Measurements from ENCODE around the gene S100A12. TPM values are rescaled to one million over a fixed set of nuclear protein-coding genes. Genes with fewer than 3 reads are reported as not detected.

The S100A12 gene
- total RNA-seq, 4 donors from 2014 or later = 2.6 to 3.2 TPM; not detected in 2

DNA sequence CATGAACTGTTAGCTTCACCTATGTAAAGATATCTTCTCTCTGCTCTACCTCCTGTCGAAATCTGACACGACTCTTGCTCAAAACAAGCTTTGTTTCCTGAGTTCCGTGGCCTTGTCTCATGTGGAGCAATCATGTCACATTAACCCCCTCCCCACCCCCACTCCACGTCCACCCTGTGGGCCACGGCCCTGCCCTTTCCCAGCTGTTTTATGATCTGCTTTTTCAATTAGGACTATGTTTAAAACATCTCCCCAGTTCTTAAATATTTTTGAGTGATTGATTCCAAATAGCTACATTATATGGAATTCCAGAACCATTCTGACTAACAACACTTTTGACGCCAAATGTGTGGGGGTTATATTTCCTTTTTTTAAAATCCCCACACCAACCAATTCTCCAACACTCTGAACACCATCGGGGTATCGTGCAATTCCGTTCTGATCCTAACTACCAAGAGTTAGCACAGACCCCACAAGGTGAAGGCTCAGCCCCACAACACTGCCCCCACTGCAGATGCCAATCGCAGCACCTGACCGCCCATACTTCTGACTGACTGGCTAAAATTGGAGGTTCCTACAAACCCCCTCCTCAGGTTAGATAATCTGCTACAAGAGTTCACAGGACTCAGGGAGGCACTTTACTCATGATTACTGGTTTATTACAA is 28.1 kb upstream of the S100A12 start:
- no peaks in the 10 kb centered on the region for H3K9me3 ChIP-seq
- DNase-seq = no peak
- intact Hi-C loops (cut with DNase I; ENCODE audit: low total_unique reads) = no loop called here
- no peaks in the 10 kb centered on the region for H3K27me3 ChIP-seq
- H3K4me1 ChIP-seq = no peaks in the 10 kb centered on the region
- H3K4me3 ChIP-seq = no peak overlapping the region
- no peak for TF ChIP-seq POLR2A (IDR thresholded peaks at IDR 0.05)
- TF ChIP-seq, protein P1, sequence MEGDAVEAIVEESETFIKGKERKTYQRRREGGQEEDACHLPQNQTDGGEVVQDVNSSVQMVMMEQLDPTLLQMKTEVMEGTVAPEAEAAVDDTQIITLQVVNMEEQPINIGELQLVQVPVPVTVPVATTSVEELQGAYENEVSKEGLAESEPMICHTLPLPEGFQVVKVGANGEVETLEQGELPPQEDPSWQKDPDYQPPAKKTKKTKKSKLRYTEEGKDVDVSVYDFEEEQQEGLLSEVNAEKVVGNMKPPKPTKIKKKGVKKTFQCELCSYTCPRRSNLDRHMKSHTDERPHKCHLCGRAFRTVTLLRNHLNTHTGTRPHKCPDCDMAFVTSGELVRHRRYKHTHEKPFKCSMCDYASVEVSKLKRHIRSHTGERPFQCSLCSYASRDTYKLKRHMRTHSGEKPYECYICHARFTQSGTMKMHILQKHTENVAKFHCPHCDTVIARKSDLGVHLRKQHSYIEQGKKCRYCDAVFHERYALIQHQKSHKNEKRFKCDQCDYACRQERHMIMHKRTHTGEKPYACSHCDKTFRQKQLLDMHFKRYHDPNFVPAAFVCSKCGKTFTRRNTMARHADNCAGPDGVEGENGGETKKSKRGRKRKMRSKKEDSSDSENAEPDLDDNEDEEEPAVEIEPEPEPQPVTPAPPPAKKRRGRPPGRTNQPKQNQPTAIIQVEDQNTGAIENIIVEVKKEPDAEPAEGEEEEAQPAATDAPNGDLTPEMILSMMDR (IDR thresholded peaks at IDR 0.05) = no peak
- H3K36me3 ChIP-seq = no peaks in the 10 kb centered on the region
- no peak overlapping the region for H3K27ac ChIP-seq

DNA sequence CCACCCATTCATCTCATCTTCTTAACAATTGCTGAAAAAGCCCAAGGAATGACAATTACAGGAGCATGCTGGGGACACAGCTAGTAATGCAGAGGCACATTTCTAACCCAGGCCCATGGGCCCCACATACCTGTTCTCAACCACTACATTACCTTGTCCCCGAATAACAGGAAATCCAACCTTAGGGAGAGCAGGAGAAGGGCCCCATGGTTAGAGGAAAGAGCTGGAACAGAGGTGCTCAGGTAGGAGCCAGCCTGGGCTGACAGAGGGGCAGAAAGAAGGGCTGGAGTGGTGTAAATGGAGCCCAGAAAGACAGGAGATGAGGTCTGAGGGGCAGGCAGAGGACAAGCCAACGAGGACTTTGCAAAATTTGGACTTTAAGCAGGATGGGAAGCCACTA is 26.8 kb upstream of the S100A12 start:
- H3K27me3 ChIP-seq = no peaks in the 10 kb centered on the region
- no peak overlapping the region for H3K27ac ChIP-seq
- DNase-seq = no peak
- TF ChIP-seq, protein P1 (IDR thresholded peaks at IDR 0.05) = no peak
- TF ChIP-seq POLR2A (IDR thresholded peaks at IDR 0.05) = no peak
- intact Hi-C loops (cut with DNase I; ENCODE audit: low total_unique reads) = no loop called here
- no peaks in the 10 kb centered on the region for H3K9me3 ChIP-seq
- no peaks in the 10 kb centered on the region for H3K36me3 ChIP-seq
- no peaks in the 10 kb centered on the region for H3K4me1 ChIP-seq
- no peak overlapping the region for H3K4me3 ChIP-seq

DNA sequence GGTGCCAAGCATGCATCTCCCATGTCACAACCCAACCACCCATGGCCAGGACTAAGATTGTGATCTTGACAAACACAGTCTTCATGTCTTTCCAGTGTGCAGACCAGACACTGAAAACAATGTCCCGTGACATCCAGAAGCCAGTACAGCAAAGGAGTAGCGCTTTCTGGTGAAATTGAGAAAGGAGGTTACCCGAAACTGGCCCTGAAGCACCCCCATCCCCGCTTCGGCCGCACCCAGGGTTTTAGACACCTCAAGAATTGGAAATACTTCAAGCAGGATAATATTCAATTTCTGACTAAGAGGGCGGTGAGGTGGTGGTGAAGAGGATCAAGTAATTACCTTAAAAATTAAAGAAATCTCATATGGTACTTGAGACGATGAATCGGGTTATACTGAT is 26.0 kb upstream of the S100A12 start:
- no peak overlapping the region for H3K27ac ChIP-seq
- intact Hi-C loops (cut with DNase I; ENCODE audit: low total_unique reads) = no loop called here
- no peak for DNase-seq
- no peaks in the 10 kb centered on the region for H3K9me3 ChIP-seq
- TF ChIP-seq, protein P1 (IDR thresholded peaks at IDR 0.05) = no peak
- TF ChIP-seq POLR2A (IDR thresholded peaks at IDR 0.05) = no peak
- no peaks in the 10 kb centered on the region for H3K27me3 ChIP-seq
- no peaks in the 10 kb centered on the region for H3K4me1 ChIP-seq
- H3K36me3 ChIP-seq = no peaks in the 10 kb centered on the region
- no peak overlapping the region for H3K4me3 ChIP-seq

DNA sequence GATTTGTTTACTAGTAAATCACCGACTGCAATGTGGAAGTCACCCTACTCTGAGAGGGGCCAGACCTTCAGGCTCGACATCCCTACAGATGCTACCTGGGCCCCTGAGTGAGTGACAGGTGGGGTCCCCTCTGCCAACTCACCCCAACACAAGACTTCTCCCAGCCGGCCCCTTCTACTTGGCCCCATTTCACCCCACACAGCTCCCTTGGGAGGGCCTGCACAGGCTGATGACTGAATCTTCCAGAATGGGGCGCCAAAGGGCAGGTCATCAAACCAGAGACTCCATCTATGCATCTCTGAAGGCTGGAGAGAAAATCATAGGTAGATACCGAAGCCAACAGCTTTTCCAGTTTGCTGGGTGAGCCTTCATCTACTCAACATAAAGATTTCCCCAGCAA is 24.8 kb upstream of the S100A12 start:
- no peak for DNase-seq
- Histone ChIP-seq H3K27ac (no peak overlapping the region), H3K36me3 (no peaks in the 10 kb centered on the region), H3K9me3 (no peaks in the 10 kb centered on the region), H3K4me3 (no peak overlapping the region), H3K4me1 (no peaks in the 10 kb centered on the region), H3K27me3 (no peaks in the 10 kb centered on the region)
- TF ChIP-seq, protein P1 (IDR thresholded peaks at IDR 0.05) = no peak
- TF ChIP-seq POLR2A (IDR thresholded peaks at IDR 0.05) = no peak
- intact Hi-C loops (cut with DNase I; ENCODE audit: low total_unique reads) = no loop called here

DNA sequence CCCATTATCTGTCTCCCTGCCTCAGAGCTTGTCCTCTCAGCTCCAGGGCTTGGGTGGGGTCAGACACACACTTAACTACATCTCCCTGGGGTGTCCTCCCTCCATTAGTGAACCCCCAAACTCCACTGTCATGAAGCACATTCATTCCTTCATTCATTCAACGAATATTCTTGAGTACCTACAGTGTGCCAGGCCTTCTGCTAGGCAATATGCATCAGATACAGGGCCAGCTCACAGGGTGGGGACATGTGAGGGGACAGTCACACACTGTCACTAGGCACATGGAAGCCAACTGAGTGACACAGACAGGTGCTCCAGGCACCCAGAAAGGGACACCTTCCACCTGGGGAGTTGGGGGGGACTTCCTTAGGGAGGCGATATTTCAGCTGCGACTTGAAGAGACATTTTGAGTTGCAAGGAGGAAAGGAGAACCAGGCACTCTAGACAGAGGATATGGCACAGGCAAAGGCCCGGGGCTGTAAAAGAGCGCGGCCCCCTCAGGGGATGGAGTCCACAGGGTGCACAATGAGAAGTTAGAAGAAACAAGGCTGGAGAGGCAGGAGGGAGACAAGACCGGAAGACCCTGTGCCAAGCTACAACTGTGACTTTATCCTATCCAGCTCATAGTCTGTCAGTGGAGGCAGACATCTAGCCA is 24.1 kb upstream of the S100A12 start:
- DNase-seq = no peak
- H3K9me3 ChIP-seq = no peaks in the 10 kb centered on the region
- H3K27me3 ChIP-seq = no peaks in the 10 kb centered on the region
- no peak overlapping the region for H3K4me3 ChIP-seq
- TF ChIP-seq, protein P1 (IDR thresholded peaks at IDR 0.05) = no peak
- no peak for TF ChIP-seq POLR2A (IDR thresholded peaks at IDR 0.05)
- H3K27ac ChIP-seq = no peak overlapping the region
- intact Hi-C loops (cut with DNase I; ENCODE audit: low total_unique reads) = no loop called here
- no peaks in the 10 kb centered on the region for H3K4me1 ChIP-seq
- H3K36me3 ChIP-seq = no peaks in the 10 kb centered on the region
